ENCODE data around the gene LINC00237. TPM values are rescaled to one million over a fixed set of nuclear protein-coding genes. Genes with fewer than 3 reads are reported as not detected.

The LINC00237 gene
- total RNA-seq, 1 donor from 2014 or later: not detected

- Mint-ChIP-seq H3K4me1 (ENCODE audit: unreplicated experiment) (no peaks in the 10 kb centered on the region), H3K27me3 (ENCODE audit: unreplicated experiment) (no peaks in the 10 kb centered on the region), H3K27ac (ENCODE audit: unreplicated experiment) (no peak overlapping the region), H3K4me3 (ENCODE audit: unreplicated experiment) (no peak overlapping the region), H3K36me3 (ENCODE audit: low read depth, unreplicated experiment) (no peaks in the 10 kb centered on the region), H3K9me3 (ENCODE audit: unreplicated experiment) (no peaks in the 10 kb centered on the region)
- TF ChIP-seq CTCF (IDR thresholded peaks at IDR 0.05; ENCODE audit: unreplicated experiment): no peak
- no peak for DNase-seq (ENCODE audit: low spot score)
Observed at GRCh38 chr20:21067255-21067654, 38.9 kb downstream of the LINC00237 start.

DNA sequence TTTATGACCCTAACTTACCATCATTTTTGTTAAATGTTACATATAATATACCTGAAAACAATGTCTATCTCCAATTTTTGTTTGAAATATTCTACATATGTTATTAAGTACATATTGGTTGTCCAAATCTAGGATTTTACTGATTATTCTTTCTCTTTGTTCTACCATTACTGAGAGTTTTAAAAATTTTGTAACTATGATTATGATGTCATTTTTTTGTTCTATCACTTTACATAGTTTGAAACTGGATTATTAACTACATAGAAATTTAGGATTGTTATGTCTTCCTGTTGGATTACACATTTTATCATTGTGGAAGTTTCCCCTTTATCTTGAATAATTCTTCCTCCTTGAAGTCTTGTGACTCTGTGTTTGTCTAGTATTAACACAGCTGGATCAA, 41.2 kb downstream of the LINC00237 start:
- no peaks in the 10 kb centered on the region for H3K27me3 Mint-ChIP-seq (ENCODE audit: unreplicated experiment)
- TF ChIP-seq CTCF (IDR thresholded peaks at IDR 0.05; ENCODE audit: unreplicated experiment): no peak
- no peak overlapping the region for H3K4me3 Mint-ChIP-seq (ENCODE audit: unreplicated experiment)
- H3K27ac Mint-ChIP-seq (ENCODE audit: unreplicated experiment): no peak overlapping the region
- no peaks in the 10 kb centered on the region for H3K9me3 Mint-ChIP-seq (ENCODE audit: unreplicated experiment)
- no peaks in the 10 kb centered on the region for H3K36me3 Mint-ChIP-seq (ENCODE audit: low read depth, unreplicated experiment)
- H3K4me1 Mint-ChIP-seq (ENCODE audit: unreplicated experiment): no peaks in the 10 kb centered on the region
- no peak for DNase-seq (ENCODE audit: low spot score)

DNA sequence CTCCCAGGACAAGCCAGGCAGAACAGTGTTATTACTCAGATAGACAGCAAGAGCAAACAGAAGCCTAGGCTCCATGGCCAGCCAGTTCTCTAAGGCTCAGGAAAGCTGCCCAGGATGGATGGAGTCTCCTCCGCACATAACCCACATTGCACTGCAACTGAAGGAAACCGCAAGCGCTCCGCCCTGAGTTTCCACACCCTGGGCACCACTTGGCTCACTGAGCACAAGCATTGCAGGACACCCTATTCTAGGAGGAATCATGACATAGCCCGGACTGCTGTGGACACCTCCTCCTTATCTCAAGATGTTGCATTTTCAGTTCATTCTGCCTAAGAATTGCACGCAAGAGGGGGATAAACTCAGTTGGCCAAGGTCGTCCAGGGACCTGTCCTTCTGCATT, 42.9 kb downstream of the LINC00237 start:
- no peaks in the 10 kb centered on the region for H3K4me1 Mint-ChIP-seq (ENCODE audit: unreplicated experiment)
- no peak overlapping the region for H3K4me3 Mint-ChIP-seq (ENCODE audit: unreplicated experiment)
- TF ChIP-seq CTCF (IDR thresholded peaks at IDR 0.05; ENCODE audit: unreplicated experiment): no peak
- DNase-seq (ENCODE audit: low spot score): no peak
- H3K27me3 Mint-ChIP-seq (ENCODE audit: unreplicated experiment): no peaks in the 10 kb centered on the region
- H3K9me3 Mint-ChIP-seq (ENCODE audit: unreplicated experiment): no peaks in the 10 kb centered on the region
- no peaks in the 10 kb centered on the region for H3K36me3 Mint-ChIP-seq (ENCODE audit: low read depth, unreplicated experiment)
- H3K27ac Mint-ChIP-seq (ENCODE audit: unreplicated experiment): no peak overlapping the region

- DNase-seq (ENCODE audit: low spot score): no peak
- no peaks in the 10 kb centered on the region for H3K27me3 Mint-ChIP-seq (ENCODE audit: unreplicated experiment)
- H3K36me3 Mint-ChIP-seq (ENCODE audit: low read depth, unreplicated experiment): no peaks in the 10 kb centered on the region
- no peak for TF ChIP-seq CTCF (IDR thresholded peaks at IDR 0.05; ENCODE audit: unreplicated experiment)
- H3K4me3 Mint-ChIP-seq (ENCODE audit: unreplicated experiment): no peak overlapping the region
- no peaks in the 10 kb centered on the region for H3K4me1 Mint-ChIP-seq (ENCODE audit: unreplicated experiment)
- no peaks in the 10 kb centered on the region for H3K9me3 Mint-ChIP-seq (ENCODE audit: unreplicated experiment)
- H3K27ac Mint-ChIP-seq (ENCODE audit: unreplicated experiment): no peak overlapping the region
Observed at GRCh38 chr20:21053002-21053762, 53.0 kb downstream of the LINC00237 start.

- no peak for DNase-seq (ENCODE audit: low spot score)
- no peaks in the 10 kb centered on the region for H3K4me1 Mint-ChIP-seq (ENCODE audit: unreplicated experiment)
- H3K27ac Mint-ChIP-seq (ENCODE audit: unreplicated experiment): no peak overlapping the region
- no peak overlapping the region for H3K4me3 Mint-ChIP-seq (ENCODE audit: unreplicated experiment)
- no peak for TF ChIP-seq CTCF (IDR thresholded peaks at IDR 0.05; ENCODE audit: unreplicated experiment)
- no peaks in the 10 kb centered on the region for H3K36me3 Mint-ChIP-seq (ENCODE audit: low read depth, unreplicated experiment)
- no peaks in the 10 kb centered on the region for H3K27me3 Mint-ChIP-seq (ENCODE audit: unreplicated experiment)
- no peaks in the 10 kb centered on the region for H3K9me3 Mint-ChIP-seq (ENCODE audit: unreplicated experiment)
Observed at GRCh38 chr20:21052686-21053001, 53.5 kb downstream of the LINC00237 start.

Measured in endothelial cell (in vitro differentiated cells).